T follicular helper cell (primary cell): ENCODE data around the gene MCF2L2.
"Not testable (repeated sequence)": the region's sequence is repeated elsewhere in the genome, so short reads cannot be mapped to it uniquely, and the experiment has no call there.

Source experiments
- DNase-seq: peaks from one replicate; pipeline ENCODE4 v3.0.0-alpha.2; 2020; ENCODE audit warnings: low read depth

The MCF2L2 gene

DNA sequence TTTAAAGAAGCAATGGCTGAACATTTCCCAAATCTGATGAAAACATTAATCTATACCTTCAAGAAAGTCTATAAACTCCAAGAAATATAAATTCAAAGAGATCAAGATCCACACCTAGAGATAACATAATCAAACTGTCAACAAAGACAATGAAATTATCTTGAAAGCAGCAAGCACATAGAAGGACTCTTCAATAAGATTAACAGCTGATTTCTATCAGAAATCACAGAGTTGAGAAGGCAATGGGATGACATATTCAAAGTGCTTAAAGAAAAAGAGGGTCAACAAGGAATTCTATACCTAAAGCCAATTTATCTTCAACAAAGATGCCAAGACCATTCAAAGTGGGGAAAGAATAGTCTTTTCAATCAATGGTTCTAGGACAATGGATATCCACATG, 224.7 kb downstream of the MCF2L2 start:
- DNase-seq, result no peak

GRCh38 chr3:183202004-183202722, 226.3 kb downstream of the MCF2L2 start:
- DNase-seq, result no peak

DNA sequence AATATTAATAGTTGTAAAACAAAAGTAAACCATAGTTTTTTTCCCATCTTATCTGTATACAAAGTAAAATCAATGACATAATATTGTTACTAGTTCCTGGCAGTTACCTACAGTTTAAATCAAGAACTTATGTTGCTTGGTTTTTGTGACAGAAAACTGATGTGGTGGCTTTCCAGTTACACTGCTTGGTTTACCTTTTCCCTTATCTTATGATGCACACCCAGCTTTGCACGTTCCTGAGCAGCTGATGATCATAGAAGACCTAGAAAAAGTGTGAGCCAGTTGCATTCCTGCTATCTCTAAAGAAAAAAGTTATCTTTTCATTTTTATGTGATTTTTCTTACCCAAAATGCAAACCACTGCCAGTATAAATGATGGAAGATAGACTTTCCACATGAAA, 229.5 kb downstream of the MCF2L2 start:
- no peak for DNase-seq

DNA sequence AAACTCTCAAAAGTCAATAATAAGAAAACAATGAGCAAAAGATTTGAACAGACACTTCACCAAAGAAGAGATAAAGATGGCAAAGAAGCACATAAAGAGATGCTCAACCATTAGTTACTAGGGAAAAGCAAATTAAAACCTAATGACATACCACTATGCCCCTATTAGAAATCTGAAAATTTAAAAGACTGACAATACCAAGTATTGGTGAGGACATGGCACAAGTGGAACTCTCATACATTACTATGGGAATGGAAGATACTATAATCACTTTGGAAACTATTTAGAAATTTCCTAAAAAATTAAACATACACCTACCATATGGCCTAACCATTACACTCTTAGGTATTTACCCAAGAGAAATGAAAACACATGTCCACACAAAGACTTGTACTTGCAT, 230.7 kb downstream of the MCF2L2 start:
- no peak for DNase-seq

GRCh38 chr3:183195266-183195665, 233.2 kb downstream of the MCF2L2 start:
- DNase-seq, result no peak

- DNase-seq, result no peak
These were observed 234.4 kb downstream of the MCF2L2 start for GRCh38 chr3:183193762-183194689.

DNA sequence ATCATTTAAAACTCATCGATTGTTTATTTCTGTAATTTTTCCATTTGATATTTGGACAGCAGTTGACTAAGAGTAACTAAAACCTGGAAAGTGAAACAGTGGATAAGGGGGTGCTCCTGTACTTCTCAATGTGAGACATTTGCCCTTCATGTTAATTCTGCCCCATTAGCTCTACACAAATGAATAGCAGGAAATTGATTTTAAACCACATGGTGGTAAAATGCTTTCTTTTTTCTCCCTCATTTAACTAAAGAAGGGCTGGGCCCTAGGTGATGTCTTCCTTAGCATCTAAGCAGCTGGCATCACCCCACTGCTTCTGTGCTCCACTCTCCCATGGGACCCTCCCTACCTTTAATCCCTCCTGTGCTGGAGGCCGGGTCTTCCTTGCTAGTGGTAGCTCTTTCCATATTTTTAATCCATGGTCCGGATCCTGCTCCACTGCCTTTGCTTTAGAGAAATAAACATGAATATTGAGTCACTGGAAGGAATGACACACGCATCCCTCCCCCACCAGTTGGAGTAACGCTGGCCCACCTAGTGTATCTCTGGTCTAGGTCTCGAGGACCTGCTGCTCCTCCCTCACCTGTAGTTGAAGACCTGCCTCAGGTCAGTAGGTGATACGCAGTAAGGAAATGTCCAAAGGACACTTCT, 235.6 kb downstream of the MCF2L2 start:
- DNase-seq, result no peak

GRCh38 chr3:183189641-183190040, 238.8 kb downstream of the MCF2L2 start:
- DNase-seq, result no peak

DNA sequence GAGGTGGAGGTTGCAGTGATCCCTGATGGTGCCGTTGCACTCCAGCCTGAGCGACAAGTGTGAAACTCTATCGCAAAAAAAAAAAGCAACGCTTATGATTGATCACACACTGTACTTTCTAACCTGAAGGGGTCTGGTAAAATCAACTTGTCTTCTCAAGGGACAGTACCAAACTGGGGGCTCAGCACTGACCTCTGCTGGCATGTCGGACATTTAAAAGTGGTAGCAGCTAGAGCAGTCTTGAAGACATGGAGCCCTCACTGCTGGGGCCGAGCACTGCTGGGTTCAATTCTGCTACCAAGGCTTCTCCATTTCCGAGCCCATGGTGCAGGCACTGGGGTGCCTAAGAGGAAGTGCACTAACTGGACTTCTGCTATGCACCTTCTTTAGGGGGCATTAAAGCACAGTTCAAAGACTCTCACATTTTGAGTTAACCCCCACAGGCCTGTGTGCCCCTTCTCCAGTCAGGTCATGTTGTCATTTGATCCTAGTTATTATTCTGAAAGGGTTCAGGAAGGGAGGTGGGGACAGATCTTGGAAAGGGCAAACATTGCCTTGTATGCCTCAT, 239.4 kb downstream of the MCF2L2 start:
- no peak for DNase-seq

- DNase-seq, result no peak
These were observed 242.7 kb downstream of the MCF2L2 start for GRCh38 chr3:183185696-183186095.

- DNase-seq, result no peak
These were observed 245.4 kb downstream of the MCF2L2 start for GRCh38 chr3:183182732-183183610.

GRCh38 chr3:183182073-183182472, 246.3 kb downstream of the MCF2L2 start:
- no peak for DNase-seq

DNA sequence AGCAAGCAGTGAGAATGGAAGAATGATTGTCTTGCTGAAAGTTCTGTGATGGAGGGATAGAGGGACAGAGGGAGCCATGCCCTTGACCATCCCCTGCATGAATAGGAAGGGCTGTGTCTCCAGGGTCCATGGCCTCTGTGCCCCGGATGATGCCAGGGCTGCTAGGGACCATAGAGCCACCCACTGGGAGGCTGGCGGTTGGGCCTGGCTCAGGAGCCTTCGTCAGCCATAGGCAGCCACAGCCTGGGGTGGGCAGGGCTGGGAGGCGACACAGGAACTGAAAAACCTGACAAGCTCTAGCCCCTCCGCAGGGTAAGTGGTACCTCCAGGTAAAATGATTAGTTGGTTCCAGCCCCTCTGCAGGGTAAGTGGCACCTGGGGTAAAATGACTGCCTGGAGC, 246.8 kb downstream of the MCF2L2 start:
- DNase-seq, result no peak

- no peak for DNase-seq
These were observed 247.6 kb downstream of the MCF2L2 start for GRCh38 chr3:183180784-183181295.

- no peak for DNase-seq
These were observed 248.2 kb downstream of the MCF2L2 start for GRCh38 chr3:183180110-183180783.

GRCh38 chr3:183179550-183179908, 248.9 kb downstream of the MCF2L2 start:
- DNase-seq, result not testable (repeated sequence)

GRCh38 chr3:183178833-183179549, 249.4 kb downstream of the MCF2L2 start:
- no peak for DNase-seq

- DNase-seq, result no peak
These were observed 249.9 kb downstream of the MCF2L2 start for GRCh38 chr3:183178512-183178832.

DNA sequence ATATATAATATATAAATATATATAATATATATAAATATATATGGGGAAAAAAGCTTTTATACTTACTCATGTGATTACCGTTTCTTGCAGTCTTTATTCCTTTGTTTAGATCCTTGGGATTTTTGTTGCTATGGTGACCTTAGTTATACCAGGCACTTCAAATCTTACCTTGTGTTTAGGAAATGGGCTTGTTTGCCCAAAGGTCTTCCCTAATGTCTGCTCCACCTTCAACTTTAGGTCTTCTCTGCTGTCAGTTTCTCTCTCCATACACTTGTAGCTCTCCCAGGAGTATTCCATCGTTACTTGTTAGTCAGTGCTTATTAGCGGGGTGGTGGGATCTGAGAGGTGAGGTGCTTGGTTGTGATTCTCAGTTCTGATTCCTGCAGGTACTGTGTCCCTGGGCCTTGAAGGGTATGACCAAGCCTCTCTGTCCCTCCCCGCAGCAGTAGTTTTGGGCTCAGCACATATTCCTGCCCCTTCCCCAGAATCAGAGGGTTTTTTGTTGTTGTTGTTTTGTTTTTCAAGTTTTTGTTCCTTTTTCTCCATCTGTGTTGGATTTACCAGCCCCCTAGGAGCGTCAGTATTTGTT, 256.3 kb downstream of the MCF2L2 start:
- no peak for DNase-seq

DNA sequence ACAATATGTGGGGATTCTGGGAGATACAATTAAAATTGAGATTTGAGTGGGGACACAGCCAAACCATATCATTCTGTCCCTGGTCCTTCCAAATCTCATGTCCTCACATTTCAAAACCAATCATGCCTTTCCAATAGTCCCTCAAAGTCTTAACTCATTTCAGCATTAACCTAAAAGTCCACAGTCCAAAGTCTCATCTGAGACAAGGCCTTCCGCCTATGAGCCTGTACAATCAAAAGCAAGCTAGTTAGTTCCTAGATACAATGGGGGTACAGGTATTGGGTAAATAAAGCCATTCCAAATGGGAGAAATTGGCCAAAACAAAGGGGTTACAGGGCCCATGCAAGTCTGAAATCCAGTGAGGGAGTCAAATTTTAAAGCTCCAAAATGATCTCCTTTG, 260.4 kb downstream of the MCF2L2 start:
- not testable (repeated sequence) for DNase-seq
